Measurements from ENCODE around the gene NTNG1.

The NTNG1 gene

DNA sequence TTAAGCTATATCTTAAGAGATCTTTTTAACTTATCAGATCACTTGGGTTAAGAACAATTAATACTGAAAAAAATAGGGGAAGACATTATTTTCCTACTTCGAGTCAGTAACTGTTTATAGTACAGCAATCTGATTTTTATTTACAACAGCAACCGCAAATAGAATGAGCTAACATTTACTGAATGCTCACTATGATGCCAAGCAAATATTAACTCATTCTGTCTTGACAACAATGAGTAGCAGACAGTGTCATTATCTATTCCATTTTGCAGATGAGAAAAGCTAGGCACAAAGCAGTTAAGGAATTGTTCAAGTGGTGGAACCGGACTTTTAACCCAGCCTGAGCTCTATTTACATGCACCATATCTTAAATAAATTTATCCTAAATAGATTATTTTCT lies 273.7 kb downstream of the NTNG1 start:
- Mint-ChIP-seq H3K9me3 (no peaks in the 10 kb centered on the region), H3K36me3 (ENCODE audit: low read depth) (no peaks in the 10 kb centered on the region), H3K4me1 (ENCODE audit: low read depth) (peaks cover 6% of the 10 kb centered on the region), H3K4me3 (no peak overlapping the region), H3K27me3 (peaks cover 3% of the 10 kb centered on the region), H3K27ac (no peak overlapping the region)
- intact Hi-C loops (cut with micrococcal nuclease), result no loop called here

- no peaks in the 10 kb centered on the region for H3K9me3 Mint-ChIP-seq
Measured at GRCh38 chr1:107415241-107415640, 274.4 kb downstream of the NTNG1 start.

GRCh38 chr1:107419003-107419402 lies 278.2 kb downstream of the NTNG1 start:
- intact Hi-C loops (cut with micrococcal nuclease), result no loop called here
- H3K4me3 Mint-ChIP-seq, result no peak overlapping the region
- H3K4me1 Mint-ChIP-seq (ENCODE audit: low read depth), result peaks cover 6% of the 10 kb centered on the region
- H3K27ac Mint-ChIP-seq, result no peak overlapping the region
- no peaks in the 10 kb centered on the region for H3K27me3 Mint-ChIP-seq
- H3K36me3 Mint-ChIP-seq (ENCODE audit: low read depth), result no peaks in the 10 kb centered on the region
- no peaks in the 10 kb centered on the region for H3K9me3 Mint-ChIP-seq

More at GRCh38 chr1:107415241-107415640, 274.4 kb downstream of the NTNG1 start:
- H3K27me3 Mint-ChIP-seq, result peaks cover 3% of the 10 kb centered on the region
- no peak overlapping the region for H3K27ac Mint-ChIP-seq
- H3K36me3 Mint-ChIP-seq (ENCODE audit: low read depth), result no peaks in the 10 kb centered on the region
- intact Hi-C loops (cut with micrococcal nuclease), result no loop called here
- no peak overlapping the region for H3K4me3 Mint-ChIP-seq
- H3K4me1 Mint-ChIP-seq (ENCODE audit: low read depth), result peaks cover 6% of the 10 kb centered on the region

GRCh38 chr1:107422901-107423300 lies 282.1 kb downstream of the NTNG1 start:
- Mint-ChIP-seq H3K27me3 (no peaks in the 10 kb centered on the region), H3K4me1 (ENCODE audit: low read depth) (peaks cover 6% of the 10 kb centered on the region), H3K9me3 (no peaks in the 10 kb centered on the region), H3K4me3 (no peak overlapping the region), H3K27ac (no peak overlapping the region), H3K36me3 (ENCODE audit: low read depth) (no peaks in the 10 kb centered on the region)
- intact Hi-C loops (cut with micrococcal nuclease), result no loop called here

DNA sequence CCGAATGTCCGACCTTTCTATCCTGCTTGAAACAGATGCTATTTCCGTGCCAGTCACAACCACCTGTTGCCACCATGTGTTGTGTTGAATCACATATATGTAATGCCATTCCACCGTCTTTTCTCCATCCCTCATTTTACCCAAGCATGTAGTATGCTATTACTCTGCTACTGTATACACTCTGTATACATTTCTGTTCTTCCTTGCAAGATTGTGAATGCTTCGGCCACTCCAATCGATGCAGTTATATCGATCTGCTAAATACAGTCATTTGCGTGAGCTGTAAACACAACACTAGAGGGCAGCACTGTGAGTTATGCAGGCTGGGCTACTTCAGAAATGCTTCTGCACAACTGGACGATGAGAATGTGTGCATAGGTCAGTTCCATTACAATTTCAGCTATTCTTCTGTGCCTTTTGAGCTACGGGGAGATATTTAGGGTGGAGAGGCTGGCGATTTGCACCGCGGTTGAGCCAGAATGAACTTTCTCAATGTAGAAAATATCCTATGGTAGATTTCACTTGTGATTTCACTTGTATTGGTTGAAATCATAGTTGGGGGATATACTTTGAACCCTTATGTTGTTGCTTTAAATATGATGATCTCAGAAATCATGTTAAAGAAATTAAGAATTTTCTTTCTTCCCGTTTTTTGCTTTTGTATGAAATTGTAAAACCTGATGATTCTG lies 289.8 kb downstream of the NTNG1 start:
- intact Hi-C loops (cut with micrococcal nuclease), result loop anchor here (2.0 kb wide), 1 partner anchor 98 kb away; no protein-coding TSS in a partner anchor
- H3K4me3 Mint-ChIP-seq, result no peak overlapping the region
- no peaks in the 10 kb centered on the region for H3K9me3 Mint-ChIP-seq
- no peaks in the 10 kb centered on the region for H3K36me3 Mint-ChIP-seq (ENCODE audit: low read depth)
- H3K4me1 Mint-ChIP-seq (ENCODE audit: low read depth), result no peaks in the 10 kb centered on the region
- H3K27me3 Mint-ChIP-seq, result no peaks in the 10 kb centered on the region
- H3K27ac Mint-ChIP-seq, result no peak overlapping the region

- no peaks in the 10 kb centered on the region for H3K36me3 Mint-ChIP-seq (ENCODE audit: low read depth)
- intact Hi-C loops (cut with micrococcal nuclease), result loop anchor here (1.0 kb wide), 1 partner anchor 318 kb away; no protein-coding TSS in a partner anchor
- no peaks in the 10 kb centered on the region for H3K27me3 Mint-ChIP-seq
- H3K27ac Mint-ChIP-seq, result no peak overlapping the region
- no peaks in the 10 kb centered on the region for H3K4me1 Mint-ChIP-seq (ENCODE audit: low read depth)
- no peak overlapping the region for H3K4me3 Mint-ChIP-seq
- no peaks in the 10 kb centered on the region for H3K9me3 Mint-ChIP-seq
Measured at GRCh38 chr1:107432108-107432507, 291.3 kb downstream of the NTNG1 start.

DNA sequence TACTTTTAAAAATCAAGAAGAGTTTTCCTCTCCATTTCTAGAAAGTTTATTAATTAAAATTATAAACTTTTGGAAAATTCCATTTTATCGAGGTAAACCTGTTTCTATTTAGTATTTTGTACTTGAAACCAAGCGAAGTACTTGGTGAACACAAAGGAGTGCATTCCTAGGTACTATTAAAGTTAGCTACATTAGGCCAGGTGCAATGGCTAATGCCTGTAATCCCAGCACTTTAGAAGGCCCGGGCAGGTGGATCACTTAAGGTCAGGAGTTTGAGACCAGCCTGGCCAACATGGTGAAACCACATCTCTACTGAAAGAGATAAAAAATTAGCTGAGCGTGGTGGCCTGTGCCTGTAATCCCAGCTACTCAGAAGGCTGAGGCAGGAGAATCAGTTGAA lies 292.2 kb downstream of the NTNG1 start:
- intact Hi-C loops (cut with micrococcal nuclease), result no loop called here
- H3K36me3 Mint-ChIP-seq (ENCODE audit: low read depth), result no peaks in the 10 kb centered on the region
- H3K27ac Mint-ChIP-seq, result no peak overlapping the region
- no peaks in the 10 kb centered on the region for H3K9me3 Mint-ChIP-seq
- no peaks in the 10 kb centered on the region for H3K27me3 Mint-ChIP-seq
- H3K4me1 Mint-ChIP-seq (ENCODE audit: low read depth), result no peaks in the 10 kb centered on the region
- H3K4me3 Mint-ChIP-seq, result no peak overlapping the region

GRCh38 chr1:107433635-107434360 lies 293.0 kb downstream of the NTNG1 start:
- Mint-ChIP-seq H3K27ac (no peak overlapping the region), H3K27me3 (no peaks in the 10 kb centered on the region), H3K4me1 (ENCODE audit: low read depth) (no peaks in the 10 kb centered on the region), H3K36me3 (ENCODE audit: low read depth) (no peaks in the 10 kb centered on the region), H3K9me3 (no peaks in the 10 kb centered on the region), H3K4me3 (no peak overlapping the region)
- intact Hi-C loops (cut with micrococcal nuclease), result no loop called here

GRCh38 chr1:107434361-107434693 lies 293.5 kb downstream of the NTNG1 start:
- H3K4me3 Mint-ChIP-seq, result no peak overlapping the region
- no peaks in the 10 kb centered on the region for H3K27me3 Mint-ChIP-seq
- no peaks in the 10 kb centered on the region for H3K9me3 Mint-ChIP-seq
- H3K36me3 Mint-ChIP-seq (ENCODE audit: low read depth), result no peaks in the 10 kb centered on the region
- H3K4me1 Mint-ChIP-seq (ENCODE audit: low read depth), result no peaks in the 10 kb centered on the region
- H3K27ac Mint-ChIP-seq, result no peak overlapping the region
- intact Hi-C loops (cut with micrococcal nuclease), result no loop called here

GRCh38 chr1:107436552-107437241 lies 295.9 kb downstream of the NTNG1 start:
- Mint-ChIP-seq H3K4me1 (ENCODE audit: low read depth) (no peaks in the 10 kb centered on the region), H3K27me3 (no peaks in the 10 kb centered on the region), H3K27ac (no peak overlapping the region), H3K4me3 (no peak overlapping the region), H3K36me3 (ENCODE audit: low read depth) (no peaks in the 10 kb centered on the region), H3K9me3 (no peaks in the 10 kb centered on the region)
- intact Hi-C loops (cut with micrococcal nuclease), result no loop called here

DNA sequence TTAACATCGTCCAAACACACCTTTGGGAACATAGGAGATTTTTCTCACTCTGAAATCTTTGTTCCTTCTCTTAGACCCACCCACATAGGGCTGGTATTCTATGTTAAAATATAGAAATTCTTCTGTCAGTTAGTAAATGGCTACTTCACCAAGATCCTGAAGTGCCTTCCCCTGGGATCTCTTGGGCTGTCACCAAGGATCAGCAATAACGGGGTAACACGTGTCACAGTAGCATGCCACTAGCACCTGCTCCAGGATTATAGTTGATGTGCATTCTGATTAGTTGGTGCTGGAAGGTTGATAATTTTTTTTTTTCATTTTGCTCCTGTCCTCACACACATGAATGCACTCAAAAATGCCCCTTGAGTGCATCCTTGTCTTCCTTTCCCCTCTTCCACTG lies 298.7 kb downstream of the NTNG1 start:
- Mint-ChIP-seq H3K27ac (no peak overlapping the region), H3K4me1 (ENCODE audit: low read depth) (no peaks in the 10 kb centered on the region), H3K4me3 (no peak overlapping the region), H3K27me3 (no peaks in the 10 kb centered on the region), H3K36me3 (ENCODE audit: low read depth) (no peaks in the 10 kb centered on the region), H3K9me3 (no peaks in the 10 kb centered on the region)
- intact Hi-C loops (cut with micrococcal nuclease), result no loop called here

DNA sequence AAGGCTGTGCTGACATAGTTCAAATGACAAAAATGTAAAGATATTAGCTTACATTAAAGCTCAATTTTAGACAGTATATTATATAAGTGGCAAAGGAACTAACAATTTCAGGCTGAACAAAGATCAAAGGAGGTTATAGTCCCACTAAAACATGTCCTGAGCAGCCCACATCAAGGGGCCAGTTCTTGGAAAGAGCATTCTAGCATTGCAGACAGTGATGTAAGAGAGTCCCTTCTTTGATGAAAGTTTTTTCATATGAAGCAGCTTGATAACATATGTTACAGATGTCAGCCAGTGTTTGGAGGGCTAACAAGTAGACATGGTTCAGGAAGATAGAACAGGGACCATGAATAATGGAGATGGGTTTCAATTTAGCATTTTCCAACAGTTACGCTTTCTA lies 301.7 kb downstream of the NTNG1 start:
- intact Hi-C loops (cut with micrococcal nuclease), result no loop called here
- no peak overlapping the region for H3K27ac Mint-ChIP-seq
- H3K9me3 Mint-ChIP-seq, result no peaks in the 10 kb centered on the region
- no peak overlapping the region for H3K4me3 Mint-ChIP-seq
- H3K36me3 Mint-ChIP-seq (ENCODE audit: low read depth), result no peaks in the 10 kb centered on the region
- H3K4me1 Mint-ChIP-seq (ENCODE audit: low read depth), result no peaks in the 10 kb centered on the region
- H3K27me3 Mint-ChIP-seq, result no peaks in the 10 kb centered on the region

GRCh38 chr1:107443027-107443426 lies 302.2 kb downstream of the NTNG1 start:
- no peaks in the 10 kb centered on the region for H3K4me1 Mint-ChIP-seq (ENCODE audit: low read depth)
- no peak overlapping the region for H3K4me3 Mint-ChIP-seq
- H3K9me3 Mint-ChIP-seq, result no peaks in the 10 kb centered on the region
- intact Hi-C loops (cut with micrococcal nuclease), result no loop called here
- H3K27ac Mint-ChIP-seq, result no peak overlapping the region
- H3K27me3 Mint-ChIP-seq, result no peaks in the 10 kb centered on the region
- no peaks in the 10 kb centered on the region for H3K36me3 Mint-ChIP-seq (ENCODE audit: low read depth)

GRCh38 chr1:107443860-107444259 lies 303.0 kb downstream of the NTNG1 start:
- no peaks in the 10 kb centered on the region for H3K27me3 Mint-ChIP-seq
- H3K4me1 Mint-ChIP-seq (ENCODE audit: low read depth), result no peaks in the 10 kb centered on the region
- no peak overlapping the region for H3K27ac Mint-ChIP-seq
- H3K9me3 Mint-ChIP-seq, result no peaks in the 10 kb centered on the region
- no peak overlapping the region for H3K4me3 Mint-ChIP-seq
- H3K36me3 Mint-ChIP-seq (ENCODE audit: low read depth), result no peaks in the 10 kb centered on the region
- intact Hi-C loops (cut with micrococcal nuclease), result no loop called here

Measured in dendritic cell treated with granulocyte-macrophage colony-stimulating factor and Interleukin-4, amounts not matched to agents 40 ng/mL and 50 ng/mL, for 4 days (primary cell).